Osteoblast (primary cell): ENCODE results near the gene PLEKHA7. TPM values are rescaled to one million over a fixed set of nuclear protein-coding genes. Genes with fewer than 3 reads are reported as not detected.

Experiments used
- DNase-seq: peaks from one replicate; pipeline ENCODE4 v3.0.0; 2011; ENCODE audit warnings: low spot score, mixed read lengths; ENCODE audit not compliant: insufficient read length; ENCODE audit errors: missing footprints
- H2AFZ ChIP-seq: 2 replicates; pipeline ENCODE4 v1.6.0; 2011; ENCODE audit warnings: mild to moderate bottlenecking, low read length
- H3K27ac ChIP-seq: 2 replicates; pipeline ENCODE4 v1.5.1; 2011; ENCODE audit warnings: mild to moderate bottlenecking, low read depth, low read length, moderate library complexity
- H3K27me3 ChIP-seq: 2 replicates; pipeline ENCODE4 v1.6.0; 2012; ENCODE audit warnings: mild to moderate bottlenecking, control low read depth, inconsistent platforms, low read length, moderate library complexity; ENCODE audit not compliant: insufficient read depth
- H3K36me3 ChIP-seq: 2 replicates; pipeline ENCODE4 v1.5.1; 2011; ENCODE audit warnings: mild to moderate bottlenecking, low read length, control low read depth, moderate library complexity; ENCODE audit not compliant: insufficient read depth
- H3K4me1 ChIP-seq: 2 replicates; pipeline ENCODE4 v1.5.1; 2011; ENCODE audit warnings: mild to moderate bottlenecking, low read length, control low read depth, moderate library complexity; ENCODE audit not compliant: insufficient read depth
- H3K4me2 ChIP-seq: 2 replicates; pipeline ENCODE4 v1.6.0; 2011; ENCODE audit warnings: mild to moderate bottlenecking, low read length; ENCODE audit not compliant: insufficient read depth
- H3K4me3 ChIP-seq: fragments of 200-600 bp; sonication (generic); 3 replicates; pipeline ENCODE4 v1.5.1; 2012; ENCODE audit warnings: mild to moderate bottlenecking, low read length, inconsistent platforms; ENCODE audit not compliant: insufficient read depth
- H3K79me2 ChIP-seq: 2 replicates; pipeline ENCODE4 v1.6.0; 2012; ENCODE audit warnings: mild to moderate bottlenecking, low read length, control low read depth, inconsistent platforms; ENCODE audit not compliant: insufficient read depth
- H3K9me3 ChIP-seq: 2 replicates; pipeline ENCODE4 v1.5.1; 2011; ENCODE audit warnings: low read depth, low read length, control low read depth
- H4K20me1 ChIP-seq: 2 replicates; pipeline ENCODE4 v1.6.0; 2012; ENCODE audit warnings: mild to moderate bottlenecking, low read length, control low read depth; ENCODE audit not compliant: insufficient read depth
- total RNA-seq: library from RNA; depleted of rRNA; stranded (reverse); fragments of >200 nt; gene quantifications from 2 replicates; pipeline ENCODE4 v1.2.3, GENCODE V29; 2012
- TF ChIP-seq, protein P1 (sequence below): IDR thresholded peaks from 2 replicates; pipeline ENCODE4 v1.5.1; 2011; ENCODE audit warnings: mild to moderate bottlenecking, low read depth, low read length, moderate library complexity; ENCODE audit errors: extremely low read depth

The PLEKHA7 gene
- total RNA-seq, 1 donor, result 1.1 TPM

DNA sequence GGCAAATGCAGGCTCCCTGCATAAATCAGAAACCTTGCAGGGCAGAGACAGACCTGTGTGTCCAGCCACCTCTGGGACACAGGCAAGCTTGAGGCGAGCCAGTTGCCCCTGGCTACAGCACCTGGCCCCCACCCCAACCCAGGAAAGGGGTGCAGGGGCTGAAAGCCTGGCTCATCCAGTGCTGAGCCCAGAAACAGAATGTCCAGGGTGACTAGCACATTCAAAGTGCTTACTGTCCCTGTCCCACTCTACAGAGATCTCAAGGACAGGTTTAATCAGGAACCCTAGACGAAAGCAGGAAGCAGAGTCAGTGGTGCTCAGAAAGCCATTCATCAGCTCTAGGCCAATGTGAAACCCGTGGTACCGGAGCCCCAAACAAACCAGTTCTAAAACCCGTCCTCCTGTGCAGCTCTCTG lies 31.9 kb downstream of the PLEKHA7 start:
- Histone ChIP-seq H3K27ac (no peak overlapping the region), H3K4me1 (no peaks in the 10 kb centered on the region), H3K4me2 (no peak overlapping the region), H3K9me3 (no peaks in the 10 kb centered on the region), H2AFZ (no peak overlapping the region), H4K20me1 (no peaks in the 10 kb centered on the region), H3K4me3 (no peak overlapping the region), H3K36me3 (no peaks in the 10 kb centered on the region), H3K79me2 (no peaks in the 10 kb centered on the region), H3K27me3 (no peaks in the 10 kb centered on the region)
- no peak for DNase-seq
- TF ChIP-seq, protein P1, sequence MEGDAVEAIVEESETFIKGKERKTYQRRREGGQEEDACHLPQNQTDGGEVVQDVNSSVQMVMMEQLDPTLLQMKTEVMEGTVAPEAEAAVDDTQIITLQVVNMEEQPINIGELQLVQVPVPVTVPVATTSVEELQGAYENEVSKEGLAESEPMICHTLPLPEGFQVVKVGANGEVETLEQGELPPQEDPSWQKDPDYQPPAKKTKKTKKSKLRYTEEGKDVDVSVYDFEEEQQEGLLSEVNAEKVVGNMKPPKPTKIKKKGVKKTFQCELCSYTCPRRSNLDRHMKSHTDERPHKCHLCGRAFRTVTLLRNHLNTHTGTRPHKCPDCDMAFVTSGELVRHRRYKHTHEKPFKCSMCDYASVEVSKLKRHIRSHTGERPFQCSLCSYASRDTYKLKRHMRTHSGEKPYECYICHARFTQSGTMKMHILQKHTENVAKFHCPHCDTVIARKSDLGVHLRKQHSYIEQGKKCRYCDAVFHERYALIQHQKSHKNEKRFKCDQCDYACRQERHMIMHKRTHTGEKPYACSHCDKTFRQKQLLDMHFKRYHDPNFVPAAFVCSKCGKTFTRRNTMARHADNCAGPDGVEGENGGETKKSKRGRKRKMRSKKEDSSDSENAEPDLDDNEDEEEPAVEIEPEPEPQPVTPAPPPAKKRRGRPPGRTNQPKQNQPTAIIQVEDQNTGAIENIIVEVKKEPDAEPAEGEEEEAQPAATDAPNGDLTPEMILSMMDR, result no peak

DNA sequence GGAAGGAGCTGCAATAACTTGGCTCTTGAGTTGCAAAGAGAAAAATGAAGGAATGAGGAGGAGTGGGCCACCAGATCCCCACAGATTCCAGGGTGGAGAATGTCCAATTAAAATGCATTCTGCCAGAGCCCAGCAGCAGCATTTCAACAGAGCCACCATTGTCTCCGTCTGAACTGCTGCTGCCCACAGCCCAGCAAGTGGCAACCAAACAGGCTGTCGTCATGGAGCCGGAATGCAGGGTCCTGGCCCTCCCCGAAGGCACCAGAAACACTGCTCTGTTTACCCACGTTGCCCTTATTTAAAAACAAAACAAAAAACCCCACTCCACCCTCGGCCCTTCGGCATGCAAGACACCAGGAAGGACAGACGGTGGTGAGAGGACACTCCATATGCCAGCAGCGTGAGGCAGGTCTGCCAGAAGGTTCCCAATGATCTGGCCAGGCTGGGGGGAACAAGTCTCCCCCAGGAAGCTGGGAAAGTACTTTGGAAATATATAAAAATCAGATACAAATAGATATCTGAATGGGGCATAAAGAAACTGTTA lies 32.5 kb downstream of the PLEKHA7 start:
- no peaks in the 10 kb centered on the region for H4K20me1 ChIP-seq
- peak overlapping the region; percentile 74 for H2AFZ ChIP-seq
- H3K4me3 ChIP-seq, result no peak overlapping the region
- no peak for DNase-seq
- H3K27ac ChIP-seq, result no peak overlapping the region
- H3K9me3 ChIP-seq, result no peaks in the 10 kb centered on the region
- TF ChIP-seq, protein P1, result no peak
- peaks cover 2% of the 10 kb centered on the region for H3K27me3 ChIP-seq
- no peaks in the 10 kb centered on the region for H3K79me2 ChIP-seq
- no peaks in the 10 kb centered on the region for H3K4me1 ChIP-seq
- H3K4me2 ChIP-seq, result no peak overlapping the region
- no peaks in the 10 kb centered on the region for H3K36me3 ChIP-seq

DNA sequence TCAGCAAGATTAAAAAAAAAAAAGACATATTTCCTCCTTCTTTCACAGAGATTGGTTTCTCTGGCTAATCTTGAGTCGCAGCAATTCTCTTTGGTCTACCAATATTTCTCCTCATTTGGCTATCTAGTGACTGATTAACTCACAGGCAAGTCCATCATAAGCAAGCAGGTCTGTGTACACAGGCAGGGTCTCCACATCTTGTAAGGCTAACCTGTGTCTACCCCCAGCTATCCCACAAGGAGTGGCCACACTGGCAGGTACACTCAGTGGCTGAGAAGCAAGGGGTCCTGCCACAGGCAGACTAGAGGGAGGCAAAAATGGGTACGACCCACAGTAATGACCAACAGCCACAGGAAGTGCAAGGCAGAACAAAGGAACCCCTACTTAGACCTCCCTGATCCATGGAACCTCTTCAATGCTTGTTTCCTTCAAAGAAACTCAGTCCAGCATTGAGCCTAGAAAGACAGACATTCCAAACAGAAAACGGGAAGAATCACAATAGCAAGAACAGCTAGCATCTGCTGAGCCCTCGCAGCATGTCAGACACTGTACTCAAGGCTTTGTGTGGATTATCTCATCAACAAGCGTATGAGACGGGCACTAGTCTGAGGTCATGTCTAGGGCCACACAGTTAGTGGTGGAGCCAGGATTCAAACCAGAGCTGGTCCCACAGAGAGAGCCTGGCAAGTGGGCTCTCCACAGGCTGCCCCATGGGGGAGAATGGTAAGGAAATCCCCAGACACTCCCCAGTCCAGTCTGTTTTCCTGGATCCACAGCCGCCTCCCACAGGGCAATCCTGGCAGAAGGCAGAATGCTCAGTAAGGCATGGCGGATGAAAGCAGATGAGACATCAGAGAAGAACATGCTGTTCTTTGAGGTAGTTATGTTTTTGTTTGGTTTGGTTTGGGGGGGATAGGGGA lies 34.3 kb downstream of the PLEKHA7 start:
- peaks cover 5% of the 10 kb centered on the region for H3K27me3 ChIP-seq
- H3K79me2 ChIP-seq, result no peaks in the 10 kb centered on the region
- H3K36me3 ChIP-seq, result no peaks in the 10 kb centered on the region
- DNase-seq, result no peak
- H3K4me1 ChIP-seq, result no peaks in the 10 kb centered on the region
- no peak overlapping the region for H2AFZ ChIP-seq
- H4K20me1 ChIP-seq, result no peaks in the 10 kb centered on the region
- H3K4me3 ChIP-seq, result no peak overlapping the region
- H3K9me3 ChIP-seq, result no peaks in the 10 kb centered on the region
- H3K27ac ChIP-seq, result no peak overlapping the region
- H3K4me2 ChIP-seq, result no peak overlapping the region
- TF ChIP-seq, protein P1, result no peak

DNA sequence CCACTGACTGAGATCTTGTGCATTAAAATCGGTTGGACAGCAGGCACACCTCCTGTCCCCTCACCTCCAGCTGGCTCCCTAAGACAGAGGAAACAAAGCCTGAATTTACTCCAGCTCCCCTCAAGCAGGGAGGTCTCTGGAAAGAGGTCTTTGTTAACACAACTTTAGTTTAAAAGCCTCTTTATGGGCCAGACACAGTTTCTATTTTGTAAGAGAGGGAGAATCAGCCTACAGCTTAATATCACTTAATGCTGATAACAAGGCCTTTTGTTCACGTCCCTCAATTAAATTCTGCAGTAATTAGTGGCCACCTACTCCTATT lies 36.3 kb downstream of the PLEKHA7 start:
- no peak for DNase-seq
- TF ChIP-seq, protein P1, result no peak
- peaks cover 5% of the 10 kb centered on the region for H3K27me3 ChIP-seq
- no peaks in the 10 kb centered on the region for H3K36me3 ChIP-seq
- H3K4me2 ChIP-seq, result no peak overlapping the region
- no peak overlapping the region for H3K4me3 ChIP-seq
- H4K20me1 ChIP-seq, result no peaks in the 10 kb centered on the region
- no peak overlapping the region for H3K27ac ChIP-seq
- no peaks in the 10 kb centered on the region for H3K4me1 ChIP-seq
- H2AFZ ChIP-seq, result no peak overlapping the region
- no peaks in the 10 kb centered on the region for H3K9me3 ChIP-seq
- no peaks in the 10 kb centered on the region for H3K79me2 ChIP-seq
